GM19452 (cell line): ENCODE results near the gene EPS15.
"Not testable (repeated sequence)": the region's sequence is repeated elsewhere in the genome, so short reads cannot be mapped to it uniquely, and the experiment has no call there.

Source experiments
- ATAC-seq: cut with Tn5 transposase; IDR thresholded peaks from one replicate; pipeline ENCODE4 v1.9.1; 2021; ENCODE audit not compliant: unreplicated experiment

EPS15 gene

DNA sequence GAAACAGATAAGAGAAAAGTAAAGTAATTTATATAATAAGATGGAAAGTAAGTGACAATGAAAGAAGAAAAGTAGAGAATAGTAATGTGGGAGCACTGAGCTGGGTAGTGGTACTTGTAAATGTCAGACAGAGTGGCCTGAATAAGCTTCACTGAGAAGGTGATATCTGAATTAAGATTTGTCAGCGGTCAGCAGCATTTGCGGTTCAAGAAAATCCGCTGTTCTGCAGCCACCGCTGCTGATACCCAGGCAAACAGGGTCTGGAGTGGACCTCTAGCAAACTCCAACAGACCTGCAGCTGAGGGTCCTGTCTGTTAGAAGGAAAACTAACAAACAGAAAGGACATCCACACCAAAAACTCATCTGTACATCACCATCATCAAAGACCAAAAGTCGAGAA lies 132.8 kb downstream of the EPS15 start:
- not testable (repeated sequence) for ATAC-seq

DNA sequence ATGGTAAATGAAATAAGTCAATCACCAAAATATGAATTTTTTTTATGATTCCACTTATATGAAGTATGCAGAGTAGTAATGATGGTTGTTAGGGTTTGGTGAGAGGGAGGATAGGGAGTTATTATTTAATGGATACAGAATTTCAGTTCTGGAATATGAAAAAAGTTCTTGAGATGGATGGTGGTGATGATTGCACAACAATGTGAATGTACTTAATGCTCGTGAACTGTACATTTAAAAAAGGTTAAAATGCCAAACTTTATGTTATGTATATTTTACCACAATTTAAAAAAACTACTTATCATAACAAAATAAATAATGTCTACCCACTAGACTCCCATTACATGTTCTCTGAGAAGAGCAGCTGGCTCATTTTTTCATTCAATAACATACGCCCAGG lies 133.3 kb downstream of the EPS15 start:
- ATAC-seq, result no peak

DNA sequence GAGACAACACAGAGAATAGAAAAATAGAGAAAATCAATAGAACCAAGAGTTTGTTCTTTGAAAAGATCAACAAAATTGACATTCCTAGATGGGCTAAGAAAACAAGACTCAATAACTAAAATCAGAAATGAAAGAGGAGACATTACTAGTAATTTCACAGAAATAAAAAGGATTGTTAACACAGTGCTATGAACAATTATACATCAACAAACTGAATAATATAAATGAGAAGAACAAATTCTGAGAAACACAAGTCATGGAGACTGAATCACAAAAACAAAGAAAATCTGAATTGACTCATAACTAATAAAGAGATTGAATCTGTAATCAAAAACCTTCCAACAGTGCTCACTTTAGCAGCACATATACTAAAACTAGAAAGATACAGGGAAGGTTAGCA lies 137.1 kb downstream of the EPS15 start:
- no peak for ATAC-seq

DNA sequence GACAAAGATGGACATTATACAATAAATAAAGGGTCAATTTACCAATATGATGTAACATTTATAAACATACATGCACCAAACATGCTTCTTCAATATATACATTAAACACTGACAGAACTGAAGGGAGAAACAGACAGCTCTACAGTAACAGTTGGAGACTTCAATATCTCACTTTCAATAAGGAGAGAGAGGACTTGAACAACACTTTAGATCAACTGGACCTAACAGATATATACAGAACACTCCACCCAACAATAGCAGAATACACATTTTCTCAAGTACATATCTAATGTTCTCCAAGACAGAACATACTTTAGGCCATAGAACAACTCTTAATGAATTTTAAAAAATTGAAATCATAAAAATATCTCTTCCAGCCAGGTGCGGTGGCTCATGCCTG lies 138.1 kb downstream of the EPS15 start:
- no peak for ATAC-seq

DNA sequence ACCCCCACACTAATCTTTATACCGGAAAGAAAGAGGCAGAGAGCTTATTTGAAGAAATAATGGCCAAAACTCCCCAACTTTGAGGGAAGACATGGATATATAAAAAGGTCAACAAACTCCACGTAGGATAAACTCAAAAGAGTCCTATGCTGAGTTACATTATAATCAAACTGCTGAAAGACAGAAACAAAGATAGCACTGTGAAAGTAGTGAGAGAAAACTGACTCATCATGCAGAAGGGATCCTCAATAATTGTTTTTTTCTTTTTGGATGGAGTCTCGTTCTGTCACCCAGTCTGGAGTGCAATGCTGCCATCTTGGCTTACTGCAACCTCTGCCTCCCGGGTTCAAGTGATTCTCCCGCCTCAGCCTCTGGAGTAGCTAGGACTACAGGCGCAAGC lies 140.2 kb downstream of the EPS15 start:
- no peak for ATAC-seq

DNA sequence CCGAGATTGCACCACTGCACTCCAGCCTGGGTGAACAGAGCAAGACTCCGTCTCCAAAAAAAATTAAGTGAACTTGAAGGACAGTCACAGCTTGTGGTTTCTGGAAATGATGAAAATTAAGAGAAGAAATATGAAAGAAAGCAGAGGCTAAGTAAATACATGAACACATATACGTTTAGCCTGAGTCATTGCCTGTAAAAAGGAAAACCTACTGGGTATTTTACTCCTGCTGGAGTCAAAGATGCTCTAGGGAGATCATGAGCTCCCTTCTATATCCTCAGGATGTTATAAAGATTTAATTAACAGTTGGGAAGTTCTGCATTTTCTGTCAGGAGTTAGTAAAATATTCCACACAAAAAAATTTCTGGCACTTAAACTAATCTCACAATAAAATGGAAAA lies 145.2 kb downstream of the EPS15 start:
- ATAC-seq, result no peak

- no peak for ATAC-seq
These were observed 146.5 kb downstream of the EPS15 start for GRCh38 chr1:51372561-51372960.

DNA sequence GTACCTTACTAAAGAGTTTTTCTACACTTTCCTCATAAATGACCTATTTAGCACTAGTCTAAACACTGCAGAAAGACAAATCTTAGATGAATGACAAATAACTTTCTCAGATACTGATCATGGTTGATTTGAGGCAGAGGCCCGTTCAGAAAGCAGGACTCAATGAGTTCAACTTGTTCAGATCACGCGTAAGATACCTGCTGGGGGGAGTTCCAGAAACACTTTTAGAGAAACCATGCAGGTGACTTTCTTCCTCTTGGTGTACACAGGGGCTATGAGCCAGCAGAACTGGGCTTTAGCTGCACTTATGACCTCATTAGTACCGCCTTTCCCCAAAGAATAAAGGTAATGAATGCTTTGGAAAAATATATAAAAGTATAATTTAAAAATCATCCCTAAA lies 149.9 kb downstream of the EPS15 start:
- no peak for ATAC-seq

DNA sequence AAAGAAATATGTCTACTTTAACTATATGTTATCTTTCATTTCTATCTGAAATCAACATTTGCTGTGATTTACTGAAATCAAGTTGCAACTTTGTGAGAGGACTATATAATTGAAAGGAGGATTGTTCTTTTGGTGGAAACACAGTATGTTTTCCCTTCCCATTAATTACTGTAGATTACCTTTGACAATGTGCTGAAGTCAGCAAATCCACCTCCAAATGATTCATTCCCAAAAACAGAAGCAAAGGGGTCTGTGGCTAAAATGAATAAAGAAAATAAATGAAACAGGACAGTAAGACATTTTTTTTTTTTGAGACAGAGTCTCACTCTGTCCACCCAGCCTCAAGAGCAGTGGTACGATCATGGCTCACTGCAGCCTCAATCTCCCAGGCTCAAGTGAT lies 153.3 kb downstream of the EPS15 start:
- ATAC-seq, result no peak

GRCh38 chr1:51359879-51360278 lies 159.2 kb downstream of the EPS15 start:
- no peak for ATAC-seq

- ATAC-seq, result no peak
These were observed 163.7 kb downstream of the EPS15 start for GRCh38 chr1:51355382-51355781.

GRCh38 chr1:51354416-51354815 lies 164.7 kb downstream of the EPS15 start:
- ATAC-seq, result no peak

GRCh38 chr1:51351907-51352306 lies 167.2 kb downstream of the EPS15 start:
- no peak for ATAC-seq

DNA sequence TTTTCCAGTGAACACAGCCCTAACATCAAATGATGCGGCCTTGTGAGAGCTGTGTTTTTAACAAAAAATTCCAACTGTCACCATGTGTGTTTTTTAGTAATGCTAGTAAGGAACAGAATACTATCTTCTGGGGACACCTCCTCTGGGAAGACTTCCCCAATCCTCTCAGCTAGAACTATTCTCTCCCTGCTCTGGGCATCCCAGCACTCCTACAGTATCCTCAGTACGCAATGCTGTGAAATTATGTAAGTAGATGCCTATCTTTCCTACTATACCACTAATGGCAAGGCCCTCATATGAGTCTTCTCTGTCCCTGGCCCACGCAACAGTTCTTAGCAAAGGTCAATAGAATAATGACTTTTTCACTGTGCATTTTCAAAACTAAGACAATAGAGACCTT lies 169.2 kb downstream of the EPS15 start:
- ATAC-seq, result no peak

- no peak for ATAC-seq
These were observed 170.9 kb downstream of the EPS15 start for GRCh38 chr1:51348147-51348527.

DNA sequence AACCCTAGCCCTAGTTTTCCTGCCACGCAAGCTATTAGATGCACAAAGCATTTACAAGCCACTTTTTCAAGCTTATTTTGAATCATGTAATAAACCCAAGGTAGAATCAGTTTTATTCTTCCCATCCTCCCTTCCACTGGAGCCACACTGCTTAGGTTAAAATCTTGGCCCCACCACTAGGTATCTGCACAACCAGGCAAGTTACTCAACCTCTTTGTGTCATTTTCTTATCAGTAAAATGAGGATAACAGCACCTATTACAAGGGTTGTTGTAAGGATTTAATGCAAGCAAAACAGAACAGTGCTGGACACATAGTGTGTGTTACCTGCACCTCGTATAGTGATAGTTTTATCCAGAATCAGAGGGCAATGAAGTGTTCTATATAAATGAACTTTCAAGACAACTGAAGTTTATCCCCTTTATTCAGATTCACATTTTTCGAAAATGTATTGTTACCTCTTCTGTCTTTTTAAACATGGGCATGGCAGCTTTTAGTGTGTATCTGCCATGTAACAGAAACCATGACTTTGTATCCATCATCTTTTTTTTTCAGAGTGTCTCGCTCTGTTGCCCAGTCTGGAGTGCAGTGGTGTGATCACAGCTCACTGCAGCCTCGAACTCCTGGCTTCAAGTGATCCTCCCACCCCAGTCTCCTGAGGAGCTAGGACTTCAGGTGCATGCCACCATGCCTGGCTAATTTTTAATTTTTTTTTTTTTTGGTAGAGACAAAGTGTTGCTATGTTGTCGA lies 171.5 kb downstream of the EPS15 start:
- ATAC-seq, result no peak

DNA sequence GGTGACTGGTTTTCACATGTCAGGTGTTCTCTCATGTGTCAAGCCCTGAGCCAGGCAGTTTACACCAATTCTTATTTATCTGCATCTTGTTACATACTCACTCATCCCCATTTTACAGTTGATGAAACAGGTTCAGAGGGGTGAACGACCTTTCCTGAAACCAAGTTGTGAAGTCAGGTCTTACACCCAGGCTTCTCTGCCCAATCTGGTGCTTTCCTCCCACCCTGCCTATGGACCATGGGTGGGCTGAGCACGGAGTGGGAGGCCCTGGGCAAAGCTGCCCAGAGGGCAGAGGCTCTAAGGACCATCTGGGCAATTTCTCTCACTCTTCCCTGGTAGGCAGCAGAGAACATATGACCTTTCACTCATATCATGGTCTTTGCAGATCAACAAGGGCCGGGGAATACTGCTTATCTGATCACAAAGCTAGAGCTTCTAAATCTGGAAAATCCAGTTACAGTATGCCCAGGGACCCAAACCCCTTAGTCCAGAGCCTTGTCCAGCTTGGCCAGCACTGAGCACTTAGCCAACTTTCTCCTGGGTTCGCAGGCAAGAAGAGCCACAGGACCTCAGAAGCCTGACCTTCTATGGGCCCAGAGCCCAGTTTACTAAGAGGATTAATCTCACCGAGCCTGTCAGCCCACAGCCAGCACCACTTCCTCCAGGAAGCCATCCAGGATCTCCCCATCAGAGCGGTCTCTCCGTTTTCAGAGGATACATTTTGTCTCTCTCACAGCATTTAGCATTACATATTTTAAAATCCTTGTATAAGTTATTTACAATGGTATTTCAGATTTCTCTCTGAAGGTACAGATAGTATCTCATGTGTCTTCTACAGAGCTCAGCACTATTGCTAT lies 172.8 kb downstream of the EPS15 start:
- no peak for ATAC-seq

DNA sequence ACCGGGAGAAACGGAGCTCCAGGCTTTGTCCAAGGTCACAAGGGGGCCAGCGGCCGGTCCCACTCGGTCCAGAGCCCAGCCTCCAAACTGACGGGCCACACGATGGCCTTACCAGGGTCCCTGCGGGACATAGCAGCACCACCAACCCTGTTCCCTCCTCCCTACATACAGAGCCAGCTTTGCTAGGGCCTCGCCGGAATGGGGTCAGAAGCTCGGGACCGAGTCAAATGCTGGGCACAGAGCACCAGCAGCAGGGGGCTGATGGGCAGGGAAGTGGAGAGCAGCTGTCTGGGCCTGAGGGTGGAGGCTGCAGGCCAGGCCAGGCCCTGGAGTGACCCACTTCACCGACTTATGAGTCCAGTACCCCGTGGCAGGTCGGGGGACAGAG lies 173.8 kb downstream of the EPS15 start:
- ATAC-seq, result no peak

DNA sequence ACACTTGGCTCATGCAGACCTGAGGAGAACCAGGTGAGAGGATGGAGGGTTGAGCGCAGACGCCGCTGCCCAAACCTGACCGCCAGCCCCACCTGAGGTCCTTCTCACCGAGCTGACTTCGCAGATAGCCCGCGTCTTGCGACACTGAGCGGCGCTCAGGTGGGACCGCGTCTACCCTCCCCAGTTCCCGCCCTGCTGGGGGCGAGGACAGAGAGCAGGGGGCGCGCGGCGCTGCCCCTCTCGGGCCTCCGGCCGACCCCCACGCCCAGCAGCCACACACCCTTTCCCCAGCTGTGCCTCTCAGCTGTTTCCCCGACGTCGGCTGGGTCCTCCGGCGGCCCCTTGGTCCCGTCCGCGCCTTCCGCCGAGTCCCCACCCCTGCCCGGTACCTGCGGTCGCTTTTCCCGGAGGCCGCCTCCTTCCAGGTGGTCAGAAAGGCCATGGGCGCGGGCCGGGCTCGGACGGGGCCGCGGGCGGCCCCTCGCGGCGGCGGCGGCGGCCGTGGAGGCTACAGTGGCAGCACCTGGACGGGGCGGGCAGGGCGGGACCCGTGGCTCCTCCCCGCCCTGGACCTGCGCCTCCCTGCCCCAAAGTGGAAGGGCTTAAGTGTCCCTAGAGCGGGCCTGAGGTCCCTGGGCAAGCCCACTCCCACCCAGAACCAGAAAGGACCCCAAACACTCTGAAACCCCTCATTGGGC lies 174.3 kb downstream of the EPS15 start:
- ATAC-seq, result no peak

DNA sequence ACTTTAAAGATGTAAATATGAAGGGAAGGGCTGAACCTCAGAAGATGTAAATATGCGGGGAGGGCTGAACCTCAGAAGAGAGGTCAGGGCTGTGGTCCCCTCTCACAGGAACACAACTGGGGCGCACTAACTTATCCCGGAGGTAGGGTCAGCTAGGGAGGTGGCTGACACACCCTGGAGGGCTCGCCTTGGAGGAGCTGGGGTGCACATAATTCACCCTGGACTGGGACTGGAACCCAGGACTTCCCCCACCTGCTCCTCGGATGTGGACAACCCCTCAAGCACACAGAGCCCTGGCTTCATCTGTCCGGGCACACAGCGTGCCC lies 174.8 kb downstream of the EPS15 start:
- ATAC-seq, result no peak

DNA sequence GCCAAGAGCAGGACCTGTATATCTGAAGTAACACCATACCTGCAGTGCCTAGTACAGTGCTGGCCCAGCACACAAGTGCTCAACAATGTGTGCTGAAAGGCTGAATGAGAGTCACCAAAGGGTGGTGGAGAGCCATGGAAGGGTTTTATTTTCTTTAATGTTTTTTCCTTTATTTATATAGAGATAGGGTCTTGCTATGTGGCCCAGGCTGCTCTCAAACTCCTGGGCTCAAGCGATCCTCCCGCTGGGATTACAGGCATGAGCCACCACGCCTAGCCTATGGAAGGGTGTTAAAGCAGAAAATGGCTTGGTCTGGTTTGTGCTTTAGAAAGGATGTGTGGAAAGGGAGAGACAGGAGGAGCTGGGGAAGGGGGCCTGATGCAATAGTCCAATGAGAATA lies 175.4 kb downstream of the EPS15 start:
- no peak for ATAC-seq

DNA sequence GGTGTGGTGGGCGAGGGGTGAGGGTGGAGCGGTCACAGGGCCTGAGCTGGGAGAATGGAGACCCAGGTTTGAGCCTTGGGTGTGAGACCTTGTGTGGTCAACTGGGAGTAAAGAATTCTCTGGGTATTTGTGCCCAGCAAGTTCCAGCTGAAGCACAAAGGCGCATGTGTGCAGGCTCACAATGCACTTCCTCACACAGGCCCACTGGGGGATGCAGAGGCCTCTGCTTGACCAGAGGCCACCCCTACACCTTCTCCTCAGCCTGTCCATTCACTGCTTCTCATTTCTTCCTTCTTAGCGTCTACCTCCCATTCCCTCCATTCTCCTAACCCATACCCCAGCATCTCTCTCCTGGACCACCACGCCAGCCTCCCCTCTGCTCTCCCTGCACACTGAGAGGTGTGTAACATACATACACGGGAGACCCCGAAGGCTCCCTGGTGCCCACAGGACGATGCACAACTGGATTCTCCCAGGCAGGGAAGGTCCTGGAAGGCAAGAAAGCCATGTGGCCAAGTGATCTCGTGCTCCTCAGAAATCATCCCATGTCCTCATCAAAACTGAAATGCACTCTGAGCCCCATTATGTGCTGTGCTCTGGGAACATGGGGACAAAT lies 176.4 kb downstream of the EPS15 start:
- ATAC-seq, result no peak
